HEK293 (cell line): ENCODE results near the gene GANAB.
A peak's percentile ranks its signal among the peaks of the same experiment; 100 is the strongest.

ENCODE experiments used
- CTCF ChIA-PET: fragments of 350-600 bp; formaldehyde crosslinking; extraction: SDS; loops from one replicate; lab custom pipeline; 2021; ENCODE audit warnings: antibody characterized with exemption; lab: Yijun Ruan, JAX
- POLR2A ChIA-PET: fragments of 300-600 bp; formaldehyde crosslinking; extraction: SDS; loops from one replicate; lab custom pipeline; 2020; ENCODE audit warnings: antibody characterized with exemption, inconsistent platforms; lab: Yijun Ruan, JAX
- H3K27ac ChIP-seq: fragments of 200-500 bp; sonication (Bioruptor generic); 2 replicates; pipeline ENCODE4 v1.5.1; 2014; ENCODE audit warnings: low read depth, low read length, control low read depth, inconsistent platforms; ENCODE audit errors: extremely low read depth
- H3K36me3 ChIP-seq, 2 experiments: fragments of 200-500 bp in 1 of 2; sonication (Bioruptor generic) in 1 of 2; 1 replicate in 1 of 2; 2 replicates in 1 of 2; pipeline ENCODE4 v1.5.1; 2014 to 2017; ENCODE audit warnings: inconsistent platforms in 2 of 2, low read length in 2 of 2; ENCODE audit not compliant: control insufficient read depth in 2 of 2, insufficient read depth in 1 of 2
- H3K4me1 ChIP-seq: fragments of 200-500 bp; sonication (Bioruptor generic); 2 replicates; pipeline ENCODE4 v1.5.1; 2014; ENCODE audit warnings: mild to moderate bottlenecking, low read length, inconsistent platforms; ENCODE audit not compliant: control insufficient read depth, insufficient read depth
- H3K4me3 ChIP-seq: 2 replicates; pipeline ENCODE4 v1.5.1; 2011; ENCODE audit warnings: low read depth, mild to moderate bottlenecking, control low read depth, low read length, moderate library complexity
- H3K9me3 ChIP-seq: fragments of 200-500 bp; sonication (Bioruptor generic); 2 replicates; pipeline ENCODE4 v1.5.1; 2014; ENCODE audit warnings: low read depth, low read length, inconsistent platforms; ENCODE audit not compliant: control insufficient read depth, insufficient read depth
- GLI4 ChIP-seq: fragments of 450-650 bp; formaldehyde crosslinking; IDR thresholded peaks from 2 replicates; pipeline ENCODE4 v1.5.1; 2016; ENCODE audit warnings: missing biosample characterization, missing genetic modification characterization
- GLIS2 ChIP-seq: fragments of 450-650 bp; formaldehyde crosslinking; IDR thresholded peaks from 2 replicates; pipeline ENCODE4 v1.5.1; 2016; ENCODE audit warnings: missing biosample characterization, missing genetic modification characterization
- KLF9 ChIP-seq: fragments of 450-650 bp; formaldehyde crosslinking; IDR thresholded peaks from 2 replicates; pipeline ENCODE4 v1.5.1; 2016; ENCODE audit warnings: missing biosample characterization, missing genetic modification characterization, low read depth
- SETDB1 ChIP-seq: IDR thresholded peaks from one replicate; pipeline ENCODE4 v1.6.1; 2017; ENCODE audit warnings: mild to moderate bottlenecking, low read length, moderate library complexity, mixed read lengths; ENCODE audit not compliant: insufficient read length
- ZBTB7A ChIP-seq: fragments of 450-650 bp; formaldehyde crosslinking; IDR thresholded peaks from 2 replicates; pipeline ENCODE4 v1.5.1; 2016; ENCODE audit warnings: low read depth, missing biosample characterization, missing genetic modification characterization
- ZEB2 ChIP-seq: fragments of 450-650 bp; formaldehyde crosslinking; IDR thresholded peaks from 2 replicates; pipeline ENCODE4 v1.5.1; 2016; ENCODE audit warnings: missing biosample characterization, missing genetic modification characterization
- ZFP3 ChIP-seq: fragments of 450-650 bp; formaldehyde crosslinking; IDR thresholded peaks from 2 replicates; pipeline ENCODE4 v1.5.1; 2016; ENCODE audit warnings: low read depth, missing biosample characterization, missing genetic modification characterization
- ZFP37 ChIP-seq: fragments of 450-650 bp; formaldehyde crosslinking; IDR thresholded peaks from 2 replicates; pipeline ENCODE4 v1.5.1; 2016; ENCODE audit warnings: missing biosample characterization, missing genetic modification characterization
- ZFP69B ChIP-seq: fragments of 450-650 bp; formaldehyde crosslinking; IDR thresholded peaks from 2 replicates; pipeline ENCODE4 v1.5.1; 2016; ENCODE audit warnings: missing biosample characterization, missing genetic modification characterization
- ZIC2 ChIP-seq: fragments of 450-650 bp; formaldehyde crosslinking; IDR thresholded peaks from 2 replicates; pipeline ENCODE4 v1.5.1; 2016; ENCODE audit warnings: missing biosample characterization, missing genetic modification characterization
- ZNF175 ChIP-seq: fragments of 450-650 bp; formaldehyde crosslinking; IDR thresholded peaks from 2 replicates; pipeline ENCODE4 v1.5.1; 2016; ENCODE audit warnings: missing biosample characterization, missing genetic modification characterization
- ZNF184 ChIP-seq: fragments of 450-650 bp; IDR thresholded peaks from 2 replicates; pipeline ENCODE4 v1.5.1; 2018; ENCODE audit warnings: missing biosample characterization, mild to moderate bottlenecking, missing genetic modification characterization
- ZNF214 ChIP-seq: fragments of 450-650 bp; formaldehyde crosslinking; IDR thresholded peaks from 2 replicates; pipeline ENCODE4 v1.5.1; 2017; ENCODE audit warnings: missing biosample characterization, mild to moderate bottlenecking, missing genetic modification characterization, borderline replicate concordance
- ZNF239 ChIP-seq: fragments of 450-650 bp; formaldehyde crosslinking; IDR thresholded peaks from 2 replicates; pipeline ENCODE4 v1.5.1; 2016; ENCODE audit warnings: missing biosample characterization, missing genetic modification characterization
- ZNF335 ChIP-seq: fragments of 450-650 bp; formaldehyde crosslinking; conservative IDR thresholded peaks from 2 replicates; pipeline ENCODE4 v1.5.1; 2016; ENCODE audit warnings: missing biosample characterization, missing genetic modification characterization
- ZNF37A ChIP-seq: fragments of 450-650 bp; IDR thresholded peaks from 2 replicates; pipeline ENCODE4 v1.5.1; 2018; ENCODE audit warnings: missing biosample characterization, missing genetic modification characterization
- ZNF391 ChIP-seq: fragments of 450-650 bp; formaldehyde crosslinking; IDR thresholded peaks from 2 replicates; pipeline ENCODE4 v1.5.1; 2016; ENCODE audit warnings: low read depth, missing biosample characterization, missing genetic modification characterization, borderline replicate concordance
- ZNF398 ChIP-seq: fragments of 450-650 bp; formaldehyde crosslinking; IDR thresholded peaks from 2 replicates; pipeline ENCODE4 v1.5.1; 2017; ENCODE audit warnings: missing biosample characterization, missing genetic modification characterization
- ZNF488 ChIP-seq: fragments of 450-650 bp; formaldehyde crosslinking; IDR thresholded peaks from 2 replicates; pipeline ENCODE4 v1.5.1; 2016; ENCODE audit warnings: missing biosample characterization, missing genetic modification characterization
- ZNF501 ChIP-seq: fragments of 450-650 bp; formaldehyde crosslinking; IDR thresholded peaks from 2 replicates; pipeline ENCODE4 v1.5.1; 2016; ENCODE audit warnings: missing biosample characterization, missing genetic modification characterization
- ZNF558 ChIP-seq: fragments of 450-650 bp; formaldehyde crosslinking; IDR thresholded peaks from 2 replicates; pipeline ENCODE4 v1.5.1; 2016; ENCODE audit warnings: missing biosample characterization, missing genetic modification characterization
- ZNF561 ChIP-seq: fragments of 450-650 bp; IDR thresholded peaks from 2 replicates; pipeline ENCODE4 v1.5.1; 2018; ENCODE audit warnings: missing biosample characterization, missing genetic modification characterization, borderline replicate concordance
- ZNF623 ChIP-seq: fragments of 450-650 bp; formaldehyde crosslinking; IDR thresholded peaks from 2 replicates; pipeline ENCODE4 v1.5.1; 2016; ENCODE audit warnings: missing biosample characterization, missing genetic modification characterization
- ZNF791 ChIP-seq: fragments of 450-650 bp; formaldehyde crosslinking; IDR thresholded peaks from 2 replicates; pipeline ENCODE4 v1.5.1; 2016; ENCODE audit warnings: missing biosample characterization, missing genetic modification characterization
- TF ChIP-seq, protein P1 (sequence below): fragments of 450-650 bp; formaldehyde crosslinking; IDR thresholded peaks from 2 replicates; pipeline ENCODE4 v1.5.1; 2017; ENCODE audit warnings: missing biosample characterization, missing genetic modification characterization
- TF ChIP-seq, protein P2 (sequence below): fragments of 450-650 bp; formaldehyde crosslinking; IDR thresholded peaks from 2 replicates; pipeline ENCODE4 v1.5.1; 2016; ENCODE audit warnings: missing biosample characterization, missing genetic modification characterization
- TF ChIP-seq, protein P3 (sequence below): fragments of 450-650 bp; formaldehyde crosslinking; IDR thresholded peaks from 2 replicates; pipeline ENCODE4 v1.5.1; 2017; ENCODE audit warnings: missing biosample characterization, missing genetic modification characterization
- TF ChIP-seq, protein P4 (sequence below): fragments of 450-650 bp; formaldehyde crosslinking; IDR thresholded peaks from 2 replicates; pipeline ENCODE4 v1.5.1; 2016; ENCODE audit warnings: missing biosample characterization, missing genetic modification characterization

Gene GANAB

DNA sequence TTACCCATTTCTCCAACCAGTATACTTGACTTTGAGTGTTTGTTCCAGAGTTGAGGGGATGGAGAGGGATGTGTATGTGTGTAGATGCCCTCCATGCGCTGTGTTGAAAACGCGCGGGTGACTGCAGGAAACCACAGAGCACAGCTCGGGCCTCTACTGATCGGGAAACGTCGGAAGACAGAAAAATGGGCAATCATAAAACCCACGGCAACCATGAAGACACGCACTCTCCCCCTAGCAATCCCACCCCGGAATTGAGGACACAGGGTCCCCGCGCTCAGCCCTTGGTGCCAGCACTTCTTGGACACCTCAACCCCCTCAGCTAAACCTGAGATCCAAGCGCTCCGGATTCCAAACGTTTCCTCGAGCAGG, 24.8 kb upstream of the GANAB start:
- H3K9me3 ChIP-seq: no peaks in the 10 kb centered on the region
- no peaks in the 10 kb centered on the region for H3K4me1 ChIP-seq
- CTCF ChIA-PET: interaction anchor here (1.2 to 2.4 kb wide), 3 partner anchors 10 to 60 kb away, joined by 3 to 8 read pairs (median 6); no protein-coding TSS in a partner anchor
- peak overlapping the region; percentile 84 for H3K4me3 ChIP-seq
- POLR2A ChIA-PET: interaction anchor here (0.6 to 7.2 kb wide), 35 partner anchors 8 to 216 kb away, joined by 3 to 72 read pairs (median 10); partner anchors contain the start of genes AHNAK, B3GAT3, BSCL2 and C11orf98
- peaks cover 3 to 46% of the 10 kb centered on the region in 2 experiments; a peak in 2 of 3 replicates for H3K36me3 ChIP-seq
- H3K27ac ChIP-seq: peak overlapping the region; percentile 65
- 0 out of 2 replicates have a peak, but pooled peaks have one; percentile 49 for TF ChIP-seq ZNF558
- peak; percentile 33; the same call in 1 of the 2 replicates for TF ChIP-seq ZFP37 (tag by site-specific recombination)
- TF ChIP-seq SETDB1: no peak
- TF ChIP-seq, protein P1, sequence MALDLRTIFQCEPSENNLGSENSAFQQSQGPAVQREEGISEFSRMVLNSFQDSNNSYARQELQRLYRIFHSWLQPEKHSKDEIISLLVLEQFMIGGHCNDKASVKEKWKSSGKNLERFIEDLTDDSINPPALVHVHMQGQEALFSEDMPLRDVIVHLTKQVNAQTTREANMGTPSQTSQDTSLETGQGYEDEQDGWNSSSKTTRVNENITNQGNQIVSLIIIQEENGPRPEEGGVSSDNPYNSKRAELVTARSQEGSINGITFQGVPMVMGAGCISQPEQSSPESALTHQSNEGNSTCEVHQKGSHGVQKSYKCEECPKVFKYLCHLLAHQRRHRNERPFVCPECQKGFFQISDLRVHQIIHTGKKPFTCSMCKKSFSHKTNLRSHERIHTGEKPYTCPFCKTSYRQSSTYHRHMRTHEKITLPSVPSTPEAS (tag by site-specific recombination): no peak
- TF ChIP-seq KLF9 (tag by site-specific recombination): no peak
- TF ChIP-seq ZFP69B (tag by site-specific recombination): peak; percentile 14; the same call in 1 of the 2 replicates
- TF ChIP-seq, protein P2, sequence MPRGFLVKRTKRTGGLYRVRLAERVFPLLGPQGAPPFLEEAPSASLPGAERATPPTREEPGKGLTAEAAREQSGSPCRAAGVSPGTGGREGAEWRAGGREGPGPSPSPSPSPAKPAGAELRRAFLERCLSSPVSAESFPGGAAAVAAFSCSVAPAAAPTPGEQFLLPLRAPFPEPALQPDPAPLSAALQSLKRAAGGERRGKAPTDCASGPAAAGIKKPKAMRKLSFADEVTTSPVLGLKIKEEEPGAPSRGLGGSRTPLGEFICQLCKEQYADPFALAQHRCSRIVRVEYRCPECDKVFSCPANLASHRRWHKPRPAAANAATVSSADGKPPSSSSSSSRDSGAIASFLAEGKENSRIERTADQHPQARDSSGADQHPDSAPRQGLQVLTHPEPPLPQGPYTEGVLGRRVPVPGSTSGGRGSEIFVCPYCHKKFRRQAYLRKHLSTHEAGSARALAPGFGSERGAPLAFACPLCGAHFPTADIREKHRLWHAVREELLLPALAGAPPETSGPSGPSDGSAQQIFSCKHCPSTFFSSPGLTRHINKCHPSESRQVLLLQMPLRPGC (tag by site-specific recombination): no peak
- TF ChIP-seq ZNF501: peak; percentile 78; the same call in 1 of the 2 replicates
- peak; percentile 66; the same call in 1 of the 2 replicates for TF ChIP-seq ZNF391 (tag by site-specific recombination)
- TF ChIP-seq ZNF239 (tag by site-specific recombination): no peak
- TF ChIP-seq, protein P3, sequence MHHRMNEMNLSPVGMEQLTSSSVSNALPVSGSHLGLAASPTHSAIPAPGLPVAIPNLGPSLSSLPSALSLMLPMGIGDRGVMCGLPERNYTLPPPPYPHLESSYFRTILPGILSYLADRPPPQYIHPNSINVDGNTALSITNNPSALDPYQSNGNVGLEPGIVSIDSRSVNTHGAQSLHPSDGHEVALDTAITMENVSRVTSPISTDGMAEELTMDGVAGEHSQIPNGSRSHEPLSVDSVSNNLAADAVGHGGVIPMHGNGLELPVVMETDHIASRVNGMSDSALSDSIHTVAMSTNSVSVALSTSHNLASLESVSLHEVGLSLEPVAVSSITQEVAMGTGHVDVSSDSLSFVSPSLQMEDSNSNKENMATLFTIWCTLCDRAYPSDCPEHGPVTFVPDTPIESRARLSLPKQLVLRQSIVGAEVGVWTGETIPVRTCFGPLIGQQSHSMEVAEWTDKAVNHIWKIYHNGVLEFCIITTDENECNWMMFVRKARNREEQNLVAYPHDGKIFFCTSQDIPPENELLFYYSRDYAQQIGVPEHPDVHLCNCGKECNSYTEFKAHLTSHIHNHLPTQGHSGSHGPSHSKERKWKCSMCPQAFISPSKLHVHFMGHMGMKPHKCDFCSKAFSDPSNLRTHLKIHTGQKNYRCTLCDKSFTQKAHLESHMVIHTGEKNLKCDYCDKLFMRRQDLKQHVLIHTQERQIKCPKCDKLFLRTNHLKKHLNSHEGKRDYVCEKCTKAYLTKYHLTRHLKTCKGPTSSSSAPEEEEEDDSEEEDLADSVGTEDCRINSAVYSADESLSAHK (tag by site-specific recombination): peak; percentile 23; the same call in 1 of the 2 replicates
- no peak for TF ChIP-seq ZBTB7A (tag by site-specific recombination)
- TF ChIP-seq GLI4 (tag by site-specific recombination): no peak
- TF ChIP-seq ZNF488 (tag by site-specific recombination): no peak
- no peak for TF ChIP-seq ZEB2 (tag by site-specific recombination)
- TF ChIP-seq ZNF791 (tag by site-specific recombination): no peak
- no peak for TF ChIP-seq ZNF561 (tag by site-specific recombination)
- TF ChIP-seq ZNF335 (tag by site-specific recombination): no peak
- TF ChIP-seq ZNF623 (tag by site-specific recombination): no peak
- no peak for TF ChIP-seq ZIC2 (tag by site-specific recombination)
- TF ChIP-seq ZFP3: no peak
- TF ChIP-seq ZNF214: no peak
- TF ChIP-seq, protein P4, sequence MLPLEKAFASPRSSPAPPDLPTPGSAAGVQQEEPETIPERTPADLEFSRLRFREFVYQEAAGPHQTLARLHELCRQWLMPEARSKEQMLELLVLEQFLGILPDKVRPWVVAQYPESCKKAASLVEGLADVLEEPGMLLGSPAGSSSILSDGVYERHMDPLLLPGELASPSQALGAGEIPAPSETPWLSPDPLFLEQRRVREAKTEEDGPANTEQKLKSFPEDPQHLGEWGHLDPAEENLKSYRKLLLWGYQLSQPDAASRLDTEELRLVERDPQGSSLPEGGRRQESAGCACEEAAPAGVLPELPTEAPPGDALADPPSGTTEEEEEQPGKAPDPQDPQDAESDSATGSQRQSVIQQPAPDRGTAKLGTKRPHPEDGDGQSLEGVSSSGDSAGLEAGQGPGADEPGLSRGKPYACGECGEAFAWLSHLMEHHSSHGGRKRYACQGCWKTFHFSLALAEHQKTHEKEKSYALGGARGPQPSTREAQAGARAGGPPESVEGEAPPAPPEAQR: no peak
- no peak for TF ChIP-seq GLIS2 (tag by site-specific recombination)
- TF ChIP-seq ZNF175: no peak
- TF ChIP-seq ZNF37A (tag by site-specific recombination): no peak
- no peak for TF ChIP-seq ZNF398
- TF ChIP-seq ZNF184 (tag by site-specific recombination): no peak
